22Rv1 (cell line): ENCODE data around the gene P2RX7.

Experiments
- CTCF ChIP-seq: fragments of 450-650 bp; IDR thresholded peaks from 2 replicates; pipeline ENCODE4 v1.5.1; 2017; ENCODE audit warnings: mild to moderate bottlenecking
- ZFX ChIP-seq: fragments of 450-650 bp; IDR thresholded peaks from 2 replicates; pipeline ENCODE4 v1.6.1; 2017; ENCODE audit warnings: antibody characterized with exemption, borderline replicate concordance

- TF ChIP-seq CTCF, result peak; percentile 40
- no peak for TF ChIP-seq ZFX
These were observed at the start of gene P2RX7 for GRCh38 chr12:121132601-121133481.
